ENCODE results near the gene VPREB3. TPM values are rescaled to one million over a fixed set of nuclear protein-coding genes. Genes with fewer than 3 reads are reported as not detected.

The VPREB3 gene
- total RNA-seq, 2 donors from 2014 or later: not detected

GRCh38 chr22:23800297-23801237, 46.3 kb upstream of the VPREB3 start:
- no peaks in the 10 kb centered on the region for H3K27me3 ChIP-seq (replicated peaks; ENCODE audit: insufficient read depth)
- no peaks in the 10 kb centered on the region for H3K9me3 ChIP-seq
- H3K36me3 ChIP-seq: peaks cover 46% of the 10 kb centered on the region
- H3K4me3 ChIP-seq: no peak overlapping the region
- no peaks in the 10 kb centered on the region for H3K4me1 ChIP-seq (ENCODE audit: control insufficient read depth in 1 of 2, low read depth in 2 of 2)
- ATAC-seq (ENCODE audit: insufficient number of reproducible peaks, low FRiP score, low read depth): no peak
- TF ChIP-seq CTCF (IDR thresholded peaks at IDR 0.05): no peak
- no peak for DNase-seq (ENCODE audit: low spot score)
- no peak overlapping the region for H3K27ac ChIP-seq

- DNase-seq (ENCODE audit: low spot score): no peak
- Histone ChIP-seq H3K4me1 (ENCODE audit: control insufficient read depth in 1 of 2, low read depth in 2 of 2) (no peaks in the 10 kb centered on the region), H3K27me3 (replicated peaks; ENCODE audit: insufficient read depth) (no peaks in the 10 kb centered on the region), H3K9me3 (no peaks in the 10 kb centered on the region), H3K36me3 (peaks cover 43% of the 10 kb centered on the region), H3K27ac (no peak overlapping the region), H3K4me3 (no peak overlapping the region)
- no peak for TF ChIP-seq CTCF (IDR thresholded peaks at IDR 0.05)
- no peak for ATAC-seq (ENCODE audit: insufficient number of reproducible peaks, low FRiP score, low read depth)
Measured at GRCh38 chr22:23796461-23796860, 42.2 kb upstream of the VPREB3 start.

- no peak for TF ChIP-seq CTCF (IDR thresholded peaks at IDR 0.05)
- DNase-seq (ENCODE audit: low spot score) (no peak), ATAC-seq (ENCODE audit: insufficient number of reproducible peaks, low FRiP score, low read depth) (no peak)
- H3K4me1 ChIP-seq (ENCODE audit: control insufficient read depth in 1 of 2, low read depth in 2 of 2): peaks cover 3 to 15% of the 10 kb centered on the region in 2 donors
- H3K36me3 ChIP-seq: peaks cover 32% of the 10 kb centered on the region
- no peak overlapping the region for H3K27ac ChIP-seq
- no peaks in the 10 kb centered on the region for H3K27me3 ChIP-seq (replicated peaks; ENCODE audit: insufficient read depth)
- H3K9me3 ChIP-seq: no peaks in the 10 kb centered on the region
- no peak overlapping the region for H3K4me3 ChIP-seq
Measured at GRCh38 chr22:23793326-23793725, 39.1 kb upstream of the VPREB3 start.

- no peak overlapping the region for H3K27ac ChIP-seq
- no peak for ATAC-seq (ENCODE audit: insufficient number of reproducible peaks, low FRiP score, low read depth)
Measured at GRCh38 chr22:23791738-23792645, 37.8 kb upstream of the VPREB3 start.

More at GRCh38 chr22:23791738-23792645, 37.8 kb upstream of the VPREB3 start:
- H3K4me3 ChIP-seq: no peak overlapping the region
- no peak for TF ChIP-seq CTCF (IDR thresholded peaks at IDR 0.05)
- no peaks in the 10 kb centered on the region for H3K27me3 ChIP-seq (replicated peaks; ENCODE audit: insufficient read depth)
- peaks cover 32% of the 10 kb centered on the region for H3K36me3 ChIP-seq
- no peaks in the 10 kb centered on the region for H3K9me3 ChIP-seq
- H3K4me1 ChIP-seq (ENCODE audit: control insufficient read depth in 1 of 2, low read depth in 2 of 2): peaks cover 11 to 24% of the 10 kb centered on the region in 2 donors
- DNase-seq (ENCODE audit: low spot score): no peak
